A549 (cell line): ENCODE measurements around the gene HECTD3. TPM values are rescaled to one million over a fixed set of nuclear protein-coding genes. Genes with fewer than 3 reads are reported as not detected.

ENCODE experiments used
- ATAC-seq, 2 experiments: fragments of 200-7000 bp in 1 of 2; fragments of >200 bp in 1 of 2; cut with Nextera tagmentation in 1 of 2; cut with Tn5 transposase in 1 of 2; 3 replicates each; pipeline versions ENCODE4 v1.8.0 to v1.9.1; 2018 to 2020; ENCODE audit warnings: mild to moderate bottlenecking in 1 of 2, moderate library complexity in 1 of 2
- CTCF ChIA-PET: fragments of 300-600 bp; sonication (Branson Sonifier 250); formaldehyde crosslinking; extraction: SDS; loops from one replicate; lab custom pipeline; 2021; ENCODE audit warnings: antibody characterized with exemption, inconsistent platforms; lab: Yijun Ruan, JAX
- POLR2A ChIA-PET: fragments of 350-600 bp; formaldehyde crosslinking; extraction: SDS; loops from one replicate; lab custom pipeline; 2021; ENCODE audit warnings: antibody characterized with exemption, inconsistent platforms; lab: Yijun Ruan, JAX
- DNase-seq, 2 experiments: peaks; one replicate each; pipeline versions ENCODE4 v3.0.0 to v3.0.0-alpha.2; 2011 to 2016; ENCODE audit warnings: low read depth in 1 of 2, low spot score in 1 of 2
- FAIRE-seq: peaks from 2 replicates; lab custom pipeline; 2011; peaks lifted over from hg19 to GRCh38; lab: Jason Lieb, UNC
- H3K27ac ChIP-seq, 2 experiments: fragments of >200 bp; sonication (Bioruptor Twin); formaldehyde crosslinking; 3 replicates each; pipeline ENCODE4 v1.5.1; 2016 to 2017
- H3K4me1 ChIP-seq: fragments of >200 bp; sonication (Bioruptor Twin); formaldehyde crosslinking; 3 replicates; pipeline ENCODE4 v1.6.1; 2016
- H3K4me2 ChIP-seq: fragments of >200 bp; sonication (Bioruptor Twin); formaldehyde crosslinking; 3 replicates; pipeline ENCODE4 v1.6.1; 2016
- H3K4me3 ChIP-seq: fragments of >200 bp; sonication (Bioruptor Twin); formaldehyde crosslinking; 3 replicates; pipeline ENCODE4 v1.5.1; 2016
- H3K9me3 ChIP-seq: fragments of >200 bp; sonication (Bioruptor Twin); formaldehyde crosslinking; 3 replicates; pipeline ENCODE4 v1.6.1; 2016
- CBX2 ChIP-seq: fragments of 200-600 bp; sonication (generic); IDR thresholded peaks from 2 replicates; pipeline ENCODE4 v1.6.1; 2016; ENCODE audit warnings: low read depth, mild to moderate bottlenecking, borderline replicate concordance
- CHD4 ChIP-seq: fragments of 200-600 bp; sonication (generic); IDR thresholded peaks from 2 replicates; pipeline ENCODE4 v1.6.1; 2016; ENCODE audit warnings: antibody characterized with exemption, mild to moderate bottlenecking, borderline replicate concordance
- EHMT2 ChIP-seq: fragments of 200-600 bp; sonication (generic); IDR thresholded peaks from 2 replicates; pipeline ENCODE4 v1.6.1; 2016; ENCODE audit warnings: antibody characterized with exemption, low read depth, mild to moderate bottlenecking, moderate library complexity
- ESRRA ChIP-seq: fragments of 150-350 bp; IDR thresholded peaks from 2 replicates; pipeline ENCODE4 v1.6.1; 2014; ENCODE audit warnings: mild to moderate bottlenecking, low read length, borderline replicate concordance
- HOXB13 ChIP-seq: fragments of 250-450 bp; sonication (Bioruptor Pico); IDR thresholded peaks from 2 replicates; pipeline ENCODE4 v1.5.0; 2020; ENCODE audit warnings: low read depth, mild to moderate bottlenecking, moderate library complexity
- KDM5A ChIP-seq: fragments of 200-600 bp; sonication (generic); IDR thresholded peaks from 2 replicates; pipeline ENCODE4 v1.6.1; 2016; ENCODE audit warnings: antibody characterized with exemption, mild to moderate bottlenecking
- MAFK ChIP-seq: fragments of 450-650 bp; IDR thresholded peaks from 2 replicates; pipeline ENCODE4 v1.6.1; 2014; ENCODE audit not compliant: partially characterized antibody
- MYC ChIP-seq: IDR thresholded peaks from 2 replicates; pipeline ENCODE4 v1.6.1; 2012; ENCODE audit warnings: mild to moderate bottlenecking, inconsistent platforms, low read length, improper control_type of control experiment, borderline replicate concordance
- NPAS2 ChIP-seq: fragments of 250-450 bp; sonication (Bioruptor Pico); IDR thresholded peaks from 2 replicates; pipeline ENCODE4 v1.8.0; 2022; ENCODE audit warnings: mild to moderate bottlenecking, moderate library complexity, borderline replicate concordance
- NR3C1 ChIP-seq: fragments of >200 bp; sonication (Bioruptor Twin); formaldehyde crosslinking; IDR thresholded peaks from 3 replicates; pipeline ENCODE4 v1.6.1; 2017
- PHF8 ChIP-seq: fragments of 200-600 bp; sonication (generic); IDR thresholded peaks from 2 replicates; pipeline ENCODE4 v1.6.1; 2016; ENCODE audit warnings: low read depth, mild to moderate bottlenecking, antibody characterized with exemption, moderate library complexity, borderline replicate concordance
- RARB ChIP-seq: fragments of 250-450 bp; sonication (Bioruptor Pico); IDR thresholded peaks from 2 replicates; pipeline ENCODE4 v1.8.0; 2021; ENCODE audit warnings: mild to moderate bottlenecking, moderate library complexity
- SREBF2 ChIP-seq: fragments of 450-650 bp; IDR thresholded peaks from 2 replicates; pipeline ENCODE4 v1.6.1; 2014; ENCODE audit warnings: mild to moderate bottlenecking, moderate library complexity
- ZC3H11A ChIP-seq: fragments of 450-650 bp; IDR thresholded peaks from 2 replicates; pipeline ENCODE4 v1.6.1; 2014; ENCODE audit warnings: antibody characterized with exemption, mild to moderate bottlenecking
- ZFP36 ChIP-seq: fragments of 450-650 bp; IDR thresholded peaks from 2 replicates; pipeline ENCODE4 v1.6.1; 2014; ENCODE audit warnings: borderline replicate concordance; ENCODE audit not compliant: partially characterized antibody
- WGBS: methylation state at CpG from one replicate; pipeline ENCODE4 v1.1.6; 2017; ENCODE audit errors: missing lambda C conversion rate; 5-methylcytosine and 5-hydroxymethylcytosine counted together
- polyA plus RNA-seq, 4 experiments: library from polyadenylated mRNA; depleted of rRNA in 3 of 4; stranded (reverse); fragments of >200 nt; fragmentation: RNase III in 1 of 4; extraction: RNeasy Plus Mini Kit Qiagen cat#74134 plus additional on column Dnase treatment in 1 of 4; gene quantifications; 2 replicates in 3 of 4; 3 replicates in 1 of 4; pipeline ENCODE4 v1.2.3, GENCODE V29; 2011 to 2017
- TF ChIP-seq, protein P1 (sequence below): IDR thresholded peaks from 2 replicates; pipeline ENCODE4 v1.6.1; 2012; ENCODE audit warnings: low read depth, borderline replicate concordance
- TF ChIP-seq, protein P2 (sequence below): fragments of >200 bp; sonication (Bioruptor Twin); formaldehyde crosslinking; IDR thresholded peaks from 3 replicates; pipeline ENCODE4 v1.6.1; 2016
- TF ChIP-seq, protein P3 (sequence below): fragments of 250-450 bp; sonication (Bioruptor Pico); IDR thresholded peaks from 2 replicates; pipeline ENCODE4 v1.5.0; 2021; ENCODE audit warnings: mild to moderate bottlenecking, moderate library complexity, borderline replicate concordance
- TF ChIP-seq, protein P4 (sequence below): fragments of 150-350 bp; IDR thresholded peaks from 2 replicates; pipeline ENCODE4 v1.6.1; 2014; ENCODE audit warnings: low read depth, mild to moderate bottlenecking, low read length
- TF ChIP-seq, protein P5 (sequence below): fragments of 250-450 bp; sonication (Bioruptor Pico); IDR thresholded peaks from 2 replicates; pipeline ENCODE4 v1.5.0; 2020; ENCODE audit warnings: low read depth, mild to moderate bottlenecking, moderate library complexity

The HECTD3 gene
- polyA plus RNA-seq, 2 of the 4 experiments (the other 2 are of a cell fraction): 19.6 to 24.2 TPM

DNA sequence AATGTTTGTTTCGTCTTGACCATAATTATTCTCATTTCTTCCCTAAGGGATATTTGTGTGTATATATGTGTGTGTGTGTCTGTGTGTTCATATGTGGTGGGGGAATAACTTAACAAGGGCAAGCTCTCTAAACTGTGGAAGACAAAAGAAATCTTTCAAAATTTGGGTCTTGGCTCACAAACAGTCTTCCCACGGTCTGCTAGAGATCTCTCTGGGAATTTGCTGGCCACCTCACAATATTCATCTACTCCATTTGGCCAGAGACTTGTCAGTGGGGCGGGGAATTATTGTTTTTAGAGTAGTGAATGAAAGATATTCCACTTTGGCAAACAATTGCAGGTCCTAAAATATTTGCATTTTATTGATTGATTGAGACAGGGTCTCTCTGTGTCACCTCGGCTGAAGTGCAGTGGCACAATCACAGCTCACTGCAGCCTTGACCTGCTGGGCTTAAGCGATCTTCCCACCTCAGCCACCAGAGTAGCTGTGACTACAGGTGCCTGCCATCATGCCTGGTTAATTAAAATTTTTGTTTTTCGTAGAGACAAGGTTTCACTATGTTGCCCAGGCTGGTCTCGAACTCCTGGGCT, 16.7 kb downstream of the HECTD3 start:
- POLR2A ChIA-PET: no interaction called here
- FAIRE-seq: no peak
- H3K27ac ChIP-seq: no peak overlapping the region
- 83% methylated on average over 7 of the region's 7 CpGs for WGBS
- TF ChIP-seq, protein P1, sequence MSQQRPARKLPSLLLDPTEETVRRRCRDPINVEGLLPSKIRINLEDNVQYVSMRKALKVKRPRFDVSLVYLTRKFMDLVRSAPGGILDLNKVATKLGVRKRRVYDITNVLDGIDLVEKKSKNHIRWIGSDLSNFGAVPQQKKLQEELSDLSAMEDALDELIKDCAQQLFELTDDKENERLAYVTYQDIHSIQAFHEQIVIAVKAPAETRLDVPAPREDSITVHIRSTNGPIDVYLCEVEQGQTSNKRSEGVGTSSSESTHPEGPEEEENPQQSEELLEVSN: no peak
- no peak for TF ChIP-seq SREBF2
- TF ChIP-seq, protein P2, sequence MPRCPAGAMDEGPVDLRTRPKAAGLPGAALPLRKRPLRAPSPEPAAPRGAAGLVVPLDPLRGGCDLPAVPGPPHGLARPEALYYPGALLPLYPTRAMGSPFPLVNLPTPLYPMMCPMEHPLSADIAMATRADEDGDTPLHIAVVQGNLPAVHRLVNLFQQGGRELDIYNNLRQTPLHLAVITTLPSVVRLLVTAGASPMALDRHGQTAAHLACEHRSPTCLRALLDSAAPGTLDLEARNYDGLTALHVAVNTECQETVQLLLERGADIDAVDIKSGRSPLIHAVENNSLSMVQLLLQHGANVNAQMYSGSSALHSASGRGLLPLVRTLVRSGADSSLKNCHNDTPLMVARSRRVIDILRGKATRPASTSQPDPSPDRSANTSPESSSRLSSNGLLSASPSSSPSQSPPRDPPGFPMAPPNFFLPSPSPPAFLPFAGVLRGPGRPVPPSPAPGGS: no peak
- TF ChIP-seq, all 56 proteins: peak for 0
- CTCF ChIA-PET: no interaction called here
- Histone ChIP-seq H3K9me3 (no peaks in the 10 kb centered on the region), H3K4me3 (no peak overlapping the region), H3K4me2 (no peak overlapping the region), H3K4me1 (no peaks in the 10 kb centered on the region)
- ATAC-seq: no peak
- DNase-seq: no peak

DNA sequence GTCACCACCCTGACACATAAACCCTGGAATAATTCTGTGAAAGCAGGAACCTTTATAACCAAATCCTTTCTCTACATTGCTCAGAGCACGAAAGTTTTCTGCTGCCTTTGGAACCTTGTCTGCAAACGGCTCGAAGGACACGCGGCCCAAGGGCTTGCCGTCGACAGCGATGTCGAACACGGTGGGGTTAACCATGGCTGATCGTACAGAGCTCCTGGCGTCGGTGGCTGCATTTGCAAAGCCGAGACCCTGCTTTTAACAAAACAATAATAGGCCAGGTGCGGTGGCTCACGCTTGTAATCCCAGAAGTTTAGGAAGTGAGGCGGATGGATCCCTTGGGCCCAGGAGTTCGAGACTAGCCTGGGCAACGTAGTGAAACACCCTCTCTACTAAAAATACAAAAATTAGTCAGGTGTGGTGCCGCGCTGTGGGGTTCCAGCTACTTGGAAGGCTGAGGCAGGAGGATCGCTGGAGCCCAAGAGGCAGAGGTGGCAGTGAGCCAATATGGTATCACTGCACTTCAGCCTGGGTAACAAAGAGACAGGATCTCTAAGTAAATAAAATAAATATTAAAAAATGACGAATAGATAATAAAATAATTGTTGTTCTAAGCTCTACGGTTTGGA, 22.5 kb downstream of the HECTD3 start:
- Histone ChIP-seq H3K4me1 (peaks cover 8% of the 10 kb centered on the region; the same call in 2 of the 3 replicates), H3K27ac (no peak overlapping the region), H3K4me2 (no peak overlapping the region), H3K4me3 (no peak overlapping the region), H3K9me3 (no peaks in the 10 kb centered on the region)
- no peak for ATAC-seq
- ChIA-PET POLR2A (no interaction called here), CTCF (interaction anchor here (0.6 to 1.8 kb wide), 6 partner anchors 26 to 195 kb away, joined by 3 to 5 read pairs (median 4); no protein-coding TSS in a partner anchor)
- WGBS: 96% methylated on average over 24 of the region's 24 CpGs
- TF ChIP-seq HOXB13: no peak
- no peak for TF ChIP-seq NPAS2 (CRISPR knock-in tag)
- TF ChIP-seq MAFK: no peak
- no peak for TF ChIP-seq PHF8
- TF ChIP-seq, protein P3, sequence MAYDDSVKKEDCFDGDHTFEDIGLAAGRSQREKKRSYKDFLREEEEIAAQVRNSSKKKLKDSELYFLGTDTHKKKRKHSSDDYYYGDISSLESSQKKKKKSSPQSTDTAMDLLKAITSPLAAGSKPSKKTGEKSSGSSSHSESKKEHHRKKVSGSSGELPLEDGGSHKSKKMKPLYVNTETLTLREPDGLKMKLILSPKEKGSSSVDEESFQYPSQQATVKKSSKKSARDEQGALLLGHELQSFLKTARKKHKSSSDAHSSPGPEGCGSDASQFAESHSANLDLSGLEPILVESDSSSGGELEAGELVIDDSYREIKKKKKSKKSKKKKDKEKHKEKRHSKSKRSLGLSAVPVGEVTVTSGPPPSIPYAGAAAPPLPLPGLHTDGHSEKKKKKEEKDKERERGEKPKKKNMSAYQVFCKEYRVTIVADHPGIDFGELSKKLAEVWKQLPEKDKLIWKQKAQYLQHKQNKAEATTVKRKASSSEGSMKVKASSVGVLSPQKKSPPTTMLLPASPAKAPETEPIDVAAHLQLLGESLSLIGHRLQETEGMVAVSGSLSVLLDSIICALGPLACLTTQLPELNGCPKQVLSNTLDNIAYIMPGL (CRISPR knock-in tag): no peak
- no peak for TF ChIP-seq MYC
- no peak for TF ChIP-seq EHMT2
- no peak for TF ChIP-seq SREBF2
- no peak for TF ChIP-seq ZFP36
- TF ChIP-seq ZC3H11A: no peak
- TF ChIP-seq, protein P4, sequence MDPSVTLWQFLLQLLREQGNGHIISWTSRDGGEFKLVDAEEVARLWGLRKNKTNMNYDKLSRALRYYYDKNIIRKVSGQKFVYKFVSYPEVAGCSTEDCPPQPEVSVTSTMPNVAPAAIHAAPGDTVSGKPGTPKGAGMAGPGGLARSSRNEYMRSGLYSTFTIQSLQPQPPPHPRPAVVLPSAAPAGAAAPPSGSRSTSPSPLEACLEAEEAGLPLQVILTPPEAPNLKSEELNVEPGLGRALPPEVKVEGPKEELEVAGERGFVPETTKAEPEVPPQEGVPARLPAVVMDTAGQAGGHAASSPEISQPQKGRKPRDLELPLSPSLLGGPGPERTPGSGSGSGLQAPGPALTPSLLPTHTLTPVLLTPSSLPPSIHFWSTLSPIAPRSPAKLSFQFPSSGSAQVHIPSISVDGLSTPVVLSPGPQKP: no peak
- no peak for TF ChIP-seq CHD4
- TF ChIP-seq NR3C1: no peak
- no peak for TF ChIP-seq CBX2
- TF ChIP-seq ESRRA: no peak
- no peak for TF ChIP-seq KDM5A
- no peak for TF ChIP-seq RARB (CRISPR knock-in tag)
- TF ChIP-seq, protein P5, sequence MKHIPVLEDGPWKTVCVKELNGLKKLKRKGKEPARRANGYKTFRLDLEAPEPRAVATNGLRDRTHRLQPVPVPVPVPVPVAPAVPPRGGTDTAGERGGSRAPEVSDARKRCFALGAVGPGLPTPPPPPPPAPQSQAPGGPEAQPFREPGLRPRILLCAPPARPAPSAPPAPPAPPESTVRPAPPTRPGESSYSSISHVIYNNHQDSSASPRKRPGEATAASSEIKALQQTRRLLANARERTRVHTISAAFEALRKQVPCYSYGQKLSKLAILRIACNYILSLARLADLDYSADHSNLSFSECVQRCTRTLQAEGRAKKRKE (CRISPR knock-in tag): no peak
- no peak for FAIRE-seq
- DNase-seq: no peak
